H1 (cell line): Measurements from ENCODE around the gene SNRK. TPM values are rescaled to one million over a fixed set of nuclear protein-coding genes. Genes with fewer than 3 reads are reported as not detected.

Source experiments
- TBP ChIP-seq: IDR thresholded peaks from 2 replicates; pipeline ENCODE4 v1.6.1; 2011; ENCODE audit warnings: low read depth, low read length, improper control_type of control experiment
- TCF12 ChIP-seq: IDR thresholded peaks from 2 replicates; pipeline ENCODE4 v1.6.1; 2011; ENCODE audit warnings: low read depth, mild to moderate bottlenecking, low read length
- polyA plus RNA-seq, 7 experiments: library from polyadenylated mRNA; depleted of rRNA in 3 of 7; stranded (reverse) in 5 of 7; unstranded in 2 of 7; fragments of >200 nt in 5 of 7; fragments of 200-250 nt in 2 of 7; gene quantifications; 1 replicate in 5 of 7; 2 replicates in 1 of 7; 4 replicates in 1 of 7; pipeline versions ENCODE4 v1.2.1 to v1.2.3, GENCODE V29; 2011 to 2013; ENCODE audit warnings: missing spikeins in 2 of 7, mixed read lengths in 2 of 7
- total RNA-seq: library from RNA; stranded (reverse); fragmentation: NEBNext Ultra II Directional; extraction: Animal tissue kit (Norgen Biotek cat#: 25700); gene quantifications from 2 replicates; pipeline ENCODE4 v1.2.1, GENCODE V29; 2021
- TF ChIP-seq, protein P1 (sequence below), 3 experiments: IDR thresholded peaks; 1 replicate in 2 of 3; 2 replicates in 1 of 3; pipeline versions ENCODE4 v1.5.1 to v1.6.1; 2011; ENCODE audit warnings: low read length in 3 of 3, mild to moderate bottlenecking in 3 of 3, inconsistent platforms in 2 of 3, low read depth in 1 of 3, moderate library complexity in 1 of 3; ENCODE audit not compliant: insufficient read depth in 1 of 3; ENCODE audit errors: control extremely low read depth in 1 of 3

Gene SNRK
- total and polyA plus RNA-seq, 2 of the 8 experiments (the other 6 are each of a cell fraction or from before 2014, with no cell fraction given) = 4.4 to 11.7 TPM

DNA sequence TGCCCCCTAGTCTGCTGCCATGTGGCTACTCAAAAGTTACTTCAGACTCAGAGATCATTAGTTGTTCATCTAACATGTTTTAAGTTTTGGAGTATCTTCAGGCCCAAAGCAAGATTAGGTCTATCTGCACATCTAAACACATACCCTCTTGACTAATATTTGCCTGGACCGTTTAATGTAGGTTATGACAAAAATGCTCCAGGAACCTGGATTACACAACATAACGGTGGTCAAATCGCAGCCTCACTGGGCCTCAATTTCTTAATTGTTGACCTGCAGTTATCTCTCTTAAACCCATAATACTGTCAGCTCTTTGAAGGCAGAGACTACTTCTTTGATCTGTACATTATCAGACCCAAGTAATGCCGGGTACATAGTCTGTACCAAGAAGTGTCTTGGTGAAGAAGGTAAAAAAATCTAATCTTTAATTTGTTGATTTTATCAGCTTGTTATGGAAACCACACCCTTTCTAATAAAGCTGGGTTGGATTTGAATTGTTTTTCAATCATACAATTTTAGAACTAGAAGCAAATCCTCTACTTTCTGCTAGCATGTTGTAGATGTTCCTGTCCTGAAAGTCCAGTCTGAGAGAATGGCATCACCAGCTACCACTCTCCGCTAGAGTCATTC is 3.6 kb downstream of the SNRK start (continued):
- TF ChIP-seq, protein P1, sequence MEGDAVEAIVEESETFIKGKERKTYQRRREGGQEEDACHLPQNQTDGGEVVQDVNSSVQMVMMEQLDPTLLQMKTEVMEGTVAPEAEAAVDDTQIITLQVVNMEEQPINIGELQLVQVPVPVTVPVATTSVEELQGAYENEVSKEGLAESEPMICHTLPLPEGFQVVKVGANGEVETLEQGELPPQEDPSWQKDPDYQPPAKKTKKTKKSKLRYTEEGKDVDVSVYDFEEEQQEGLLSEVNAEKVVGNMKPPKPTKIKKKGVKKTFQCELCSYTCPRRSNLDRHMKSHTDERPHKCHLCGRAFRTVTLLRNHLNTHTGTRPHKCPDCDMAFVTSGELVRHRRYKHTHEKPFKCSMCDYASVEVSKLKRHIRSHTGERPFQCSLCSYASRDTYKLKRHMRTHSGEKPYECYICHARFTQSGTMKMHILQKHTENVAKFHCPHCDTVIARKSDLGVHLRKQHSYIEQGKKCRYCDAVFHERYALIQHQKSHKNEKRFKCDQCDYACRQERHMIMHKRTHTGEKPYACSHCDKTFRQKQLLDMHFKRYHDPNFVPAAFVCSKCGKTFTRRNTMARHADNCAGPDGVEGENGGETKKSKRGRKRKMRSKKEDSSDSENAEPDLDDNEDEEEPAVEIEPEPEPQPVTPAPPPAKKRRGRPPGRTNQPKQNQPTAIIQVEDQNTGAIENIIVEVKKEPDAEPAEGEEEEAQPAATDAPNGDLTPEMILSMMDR (IDR thresholded peaks at IDR 0.05; ENCODE audit: control extremely low read depth in 1 of 3, insufficient read depth in 1 of 3, low read depth in 1 of 3, low read length in 3 of 3) = no peak
- no peak for TF ChIP-seq TCF12
- no peak for TF ChIP-seq TBP
- TF ChIP-seq, all 59 proteins: peak for 0
